ENCODE data around the gene SLC25A51. TPM values are rescaled to one million over a fixed set of nuclear protein-coding genes. Genes with fewer than 3 reads are reported as not detected.

Gene SLC25A51
- total RNA-seq, result 23.8 TPM
- long read RNA-seq, partial matches to known transcripts, result 0 of 10 reads
- long read RNA-seq, other reads (novel, unspliced or antisense), result 5 of 10 reads

- Histone ChIP-seq H3K4me1 (peaks cover 39% of the 10 kb centered on the region), H3K9me3 (no peaks in the 10 kb centered on the region), H3K36me3 (peaks cover 9% of the 10 kb centered on the region), H3K27ac (peak within 1 kb of the TSS; percentile 86), H3K27me3 (ENCODE audit: low read depth) (no peaks in the 10 kb centered on the region), H3K4me3 (peak within 1 kb of the TSS; percentile 85)
- DNase-seq (peak; percentile 94), ATAC-seq (peak; percentile 94)
- TF ChIP-seq CTCF (IDR thresholded peaks at IDR 0.05), result peak; percentile 91
- intact Hi-C loops (cut with DNase I), result no loop called here
These were observed at the start of gene SLC25A51 for GRCh38 chr9:37903647-37904444. Gene SLC25A51, minus strand, starts transcription at chr9:37904127. Its CDS starts 15,577 bp downstream, at chr9:37888550.

GRCh38 chr9:37953206-37953774 lies 49.4 kb upstream of the SLC25A51 start:
- no peak for TF ChIP-seq CTCF (IDR thresholded peaks at IDR 0.05)
- Histone ChIP-seq H3K36me3 (peaks cover 42% of the 10 kb centered on the region), H3K27me3 (ENCODE audit: low read depth) (no peaks in the 10 kb centered on the region), H3K4me3 (no peak overlapping the region), H3K9me3 (no peaks in the 10 kb centered on the region), H3K4me1 (peaks cover 22% of the 10 kb centered on the region), H3K27ac (no peak overlapping the region)
- intact Hi-C loops (cut with DNase I), result no loop called here
- peak; percentile 18 for DNase-seq
- ATAC-seq, result no peak

- DNase-seq (peak; percentile 14), ATAC-seq (no peak)
- Histone ChIP-seq H3K36me3 (peaks cover 46% of the 10 kb centered on the region), H3K27me3 (ENCODE audit: low read depth) (no peaks in the 10 kb centered on the region), H3K9me3 (no peaks in the 10 kb centered on the region), H3K4me1 (peaks cover 28% of the 10 kb centered on the region), H3K4me3 (no peak overlapping the region), H3K27ac (no peak overlapping the region)
- TF ChIP-seq CTCF (IDR thresholded peaks at IDR 0.05), result no peak
- intact Hi-C loops (cut with DNase I), result no loop called here
These were observed 48.8 kb upstream of the SLC25A51 start for GRCh38 chr9:37952731-37953130.

- TF ChIP-seq CTCF (IDR thresholded peaks at IDR 0.05), result no peak
- DNase-seq, result peak; percentile 37
- Histone ChIP-seq H3K27ac (no peak overlapping the region), H3K36me3 (peaks cover 54% of the 10 kb centered on the region), H3K27me3 (ENCODE audit: low read depth) (no peaks in the 10 kb centered on the region), H3K4me1 (peaks cover 36% of the 10 kb centered on the region), H3K9me3 (no peaks in the 10 kb centered on the region), H3K4me3 (no peak overlapping the region)
- no peak for ATAC-seq
- intact Hi-C loops (cut with DNase I), result no loop called here
These were observed 47.9 kb upstream of the SLC25A51 start for GRCh38 chr9:37951671-37952449.

GRCh38 chr9:37950561-37950960 lies 46.6 kb upstream of the SLC25A51 start:
- Histone ChIP-seq H3K27ac (no peak overlapping the region), H3K4me1 (peaks cover 48% of the 10 kb centered on the region), H3K4me3 (no peak overlapping the region), H3K27me3 (ENCODE audit: low read depth) (no peaks in the 10 kb centered on the region), H3K36me3 (peaks cover 54% of the 10 kb centered on the region), H3K9me3 (no peaks in the 10 kb centered on the region)
- no peak for DNase-seq
- intact Hi-C loops (cut with DNase I), result no loop called here
- no peak for TF ChIP-seq CTCF (IDR thresholded peaks at IDR 0.05)
- no peak for ATAC-seq
